Panc1 (cell line): Measurements from ENCODE around the gene MAD1L1.

Experiments
- CTCF ChIP-seq: fragments of 450-650 bp; IDR thresholded peaks from 2 replicates; pipeline ENCODE4 v1.5.1; 2017; ENCODE audit warnings: mild to moderate bottlenecking
- POLR2AphosphoS5 ChIP-seq: IDR thresholded peaks from 2 replicates; pipeline ENCODE4 v1.6.1; 2012; ENCODE audit warnings: mild to moderate bottlenecking, low read depth, low read length, moderate library complexity

GRCh38 chr7:1842321-1843221 lies 390.2 kb downstream of the MAD1L1 start:
- TF ChIP-seq CTCF: no peak
- no peak for TF ChIP-seq POLR2AphosphoS5
